SK-N-SH (cell line): ENCODE results near the gene SGTA.

ENCODE experiments used
- CHD2 ChIP-seq: fragments of 150-350 bp; IDR thresholded peaks from 2 replicates; pipeline ENCODE4 v1.6.1; 2018; ENCODE audit warnings: low read length; ENCODE audit not compliant: partially characterized antibody
- EP300 ChIP-seq, 2 experiments: IDR thresholded peaks; 2 replicates each; pipeline versions ENCODE4 v1.4.0 to v1.6.1; 2012; ENCODE audit warnings: borderline replicate concordance in 1 of 2, low read depth in 1 of 2, low read length in 1 of 2
- FOXJ3 ChIP-seq: sonication (generic); formaldehyde crosslinking; IDR thresholded peaks from 2 replicates; pipeline ENCODE4 v1.5.1; 2020; ENCODE audit warnings: mild to moderate bottlenecking, missing genetic modification reagents
- MEF2A ChIP-seq: IDR thresholded peaks from 2 replicates; pipeline ENCODE4 v1.4.0; 2012; ENCODE audit warnings: low read depth, borderline replicate concordance
- MXI1 ChIP-seq: IDR thresholded peaks from 2 replicates; pipeline ENCODE4 v1.6.1; 2012; ENCODE audit warnings: mild to moderate bottlenecking, low read depth, low read length, improper control_type of control experiment
- POLR2AphosphoS5 ChIP-seq: IDR thresholded peaks from 2 replicates; pipeline ENCODE4 v1.6.1; 2012; ENCODE audit warnings: low read depth, low read length
- RFX5 ChIP-seq: IDR thresholded peaks from 2 replicates; pipeline ENCODE4 v1.6.1; 2012; ENCODE audit warnings: mild to moderate bottlenecking, improper control_type of control experiment, low read length
- TF ChIP-seq, protein P1 (sequence below): IDR thresholded peaks from 2 replicates; pipeline ENCODE4 v1.4.0; 2012; ENCODE audit warnings: low read depth, borderline replicate concordance
- TF ChIP-seq, protein P2 (sequence below): fragments of 200-600 bp; sonication (generic); IDR thresholded peaks from 2 replicates; pipeline ENCODE4 v1.6.1; 2017; ENCODE audit warnings: antibody characterized with exemption, mild to moderate bottlenecking, moderate library complexity
- TF ChIP-seq, protein P3 (sequence below): IDR thresholded peaks from 2 replicates; pipeline ENCODE4 v1.4.0; 2012; ENCODE audit warnings: low read depth
- TF ChIP-seq, protein P4 (sequence below): IDR thresholded peaks from 2 replicates; pipeline ENCODE4; 2012
- TF ChIP-seq, protein P5 (sequence below): fragments of 150-350 bp; IDR thresholded peaks from 2 replicates; pipeline ENCODE4 v1.6.1; 2016; ENCODE audit warnings: mild to moderate bottlenecking, low read depth, low read length
- TF ChIP-seq, protein P6 (sequence below): IDR thresholded peaks from 2 replicates; pipeline ENCODE4 v1.6.1; 2012; ENCODE audit warnings: mild to moderate bottlenecking, low read depth, low read length, moderate library complexity

DNA sequence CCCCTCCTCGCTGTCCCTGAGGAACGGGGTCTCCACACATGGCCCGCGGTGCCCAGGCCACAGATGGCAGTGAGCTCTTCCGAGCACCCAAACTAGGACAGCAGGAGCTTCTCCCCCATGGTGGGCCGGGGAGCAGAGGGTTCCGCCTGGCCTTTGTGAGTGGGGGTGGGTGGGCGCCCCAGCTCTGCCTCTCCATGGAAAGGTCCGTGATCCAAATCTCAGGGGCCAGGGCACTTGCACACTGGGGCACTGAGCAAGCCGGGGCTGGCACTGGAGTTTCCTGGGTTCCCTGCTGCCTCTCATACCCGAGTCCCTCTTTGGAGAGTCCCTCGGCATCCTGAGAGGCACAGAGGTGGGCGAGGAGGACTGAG lies 59.7 kb downstream of the SGTA start:
- TF ChIP-seq, protein P1, sequence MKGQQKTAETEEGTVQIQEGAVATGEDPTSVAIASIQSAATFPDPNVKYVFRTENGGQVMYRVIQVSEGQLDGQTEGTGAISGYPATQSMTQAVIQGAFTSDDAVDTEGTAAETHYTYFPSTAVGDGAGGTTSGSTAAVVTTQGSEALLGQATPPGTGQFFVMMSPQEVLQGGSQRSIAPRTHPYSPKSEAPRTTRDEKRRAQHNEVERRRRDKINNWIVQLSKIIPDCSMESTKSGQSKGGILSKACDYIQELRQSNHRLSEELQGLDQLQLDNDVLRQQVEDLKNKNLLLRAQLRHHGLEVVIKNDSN: no peak
- TF ChIP-seq, protein P2, sequence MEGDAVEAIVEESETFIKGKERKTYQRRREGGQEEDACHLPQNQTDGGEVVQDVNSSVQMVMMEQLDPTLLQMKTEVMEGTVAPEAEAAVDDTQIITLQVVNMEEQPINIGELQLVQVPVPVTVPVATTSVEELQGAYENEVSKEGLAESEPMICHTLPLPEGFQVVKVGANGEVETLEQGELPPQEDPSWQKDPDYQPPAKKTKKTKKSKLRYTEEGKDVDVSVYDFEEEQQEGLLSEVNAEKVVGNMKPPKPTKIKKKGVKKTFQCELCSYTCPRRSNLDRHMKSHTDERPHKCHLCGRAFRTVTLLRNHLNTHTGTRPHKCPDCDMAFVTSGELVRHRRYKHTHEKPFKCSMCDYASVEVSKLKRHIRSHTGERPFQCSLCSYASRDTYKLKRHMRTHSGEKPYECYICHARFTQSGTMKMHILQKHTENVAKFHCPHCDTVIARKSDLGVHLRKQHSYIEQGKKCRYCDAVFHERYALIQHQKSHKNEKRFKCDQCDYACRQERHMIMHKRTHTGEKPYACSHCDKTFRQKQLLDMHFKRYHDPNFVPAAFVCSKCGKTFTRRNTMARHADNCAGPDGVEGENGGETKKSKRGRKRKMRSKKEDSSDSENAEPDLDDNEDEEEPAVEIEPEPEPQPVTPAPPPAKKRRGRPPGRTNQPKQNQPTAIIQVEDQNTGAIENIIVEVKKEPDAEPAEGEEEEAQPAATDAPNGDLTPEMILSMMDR: no peak
- no peak for TF ChIP-seq EP300 (IDR thresholded peaks at IDR 0.05; ENCODE audit: borderline replicate concordance in 1 of 2, low read depth in 1 of 2, low read length in 1 of 2)
- TF ChIP-seq CHD2: no peak
- TF ChIP-seq, protein P3, sequence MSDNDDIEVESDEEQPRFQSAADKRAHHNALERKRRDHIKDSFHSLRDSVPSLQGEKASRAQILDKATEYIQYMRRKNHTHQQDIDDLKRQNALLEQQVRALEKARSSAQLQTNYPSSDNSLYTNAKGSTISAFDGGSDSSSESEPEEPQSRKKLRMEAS: no peak
- no peak for TF ChIP-seq MEF2A
- TF ChIP-seq MXI1: no peak
- TF ChIP-seq, protein P4, sequence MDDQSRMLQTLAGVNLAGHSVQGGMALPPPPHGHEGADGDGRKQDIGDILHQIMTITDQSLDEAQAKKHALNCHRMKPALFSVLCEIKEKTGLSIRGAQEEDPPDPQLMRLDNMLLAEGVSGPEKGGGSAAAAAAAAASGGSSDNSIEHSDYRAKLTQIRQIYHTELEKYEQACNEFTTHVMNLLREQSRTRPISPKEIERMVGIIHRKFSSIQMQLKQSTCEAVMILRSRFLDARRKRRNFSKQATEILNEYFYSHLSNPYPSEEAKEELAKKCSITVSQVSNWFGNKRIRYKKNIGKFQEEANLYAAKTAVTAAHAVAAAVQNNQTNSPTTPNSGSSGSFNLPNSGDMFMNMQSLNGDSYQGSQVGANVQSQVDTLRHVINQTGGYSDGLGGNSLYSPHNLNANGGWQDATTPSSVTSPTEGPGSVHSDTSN: no peak
- TF ChIP-seq FOXJ3 (CRISPR knock-in tag): no peak
- no peak for TF ChIP-seq RFX5
- TF ChIP-seq, protein P5, sequence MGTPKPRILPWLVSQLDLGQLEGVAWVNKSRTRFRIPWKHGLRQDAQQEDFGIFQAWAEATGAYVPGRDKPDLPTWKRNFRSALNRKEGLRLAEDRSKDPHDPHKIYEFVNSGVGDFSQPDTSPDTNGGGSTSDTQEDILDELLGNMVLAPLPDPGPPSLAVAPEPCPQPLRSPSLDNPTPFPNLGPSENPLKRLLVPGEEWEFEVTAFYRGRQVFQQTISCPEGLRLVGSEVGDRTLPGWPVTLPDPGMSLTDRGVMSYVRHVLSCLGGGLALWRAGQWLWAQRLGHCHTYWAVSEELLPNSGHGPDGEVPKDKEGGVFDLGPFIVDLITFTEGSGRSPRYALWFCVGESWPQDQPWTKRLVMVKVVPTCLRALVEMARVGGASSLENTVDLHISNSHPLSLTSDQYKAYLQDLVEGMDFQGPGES: no peak
- TF ChIP-seq POLR2AphosphoS5: no peak
- TF ChIP-seq, protein P6, sequence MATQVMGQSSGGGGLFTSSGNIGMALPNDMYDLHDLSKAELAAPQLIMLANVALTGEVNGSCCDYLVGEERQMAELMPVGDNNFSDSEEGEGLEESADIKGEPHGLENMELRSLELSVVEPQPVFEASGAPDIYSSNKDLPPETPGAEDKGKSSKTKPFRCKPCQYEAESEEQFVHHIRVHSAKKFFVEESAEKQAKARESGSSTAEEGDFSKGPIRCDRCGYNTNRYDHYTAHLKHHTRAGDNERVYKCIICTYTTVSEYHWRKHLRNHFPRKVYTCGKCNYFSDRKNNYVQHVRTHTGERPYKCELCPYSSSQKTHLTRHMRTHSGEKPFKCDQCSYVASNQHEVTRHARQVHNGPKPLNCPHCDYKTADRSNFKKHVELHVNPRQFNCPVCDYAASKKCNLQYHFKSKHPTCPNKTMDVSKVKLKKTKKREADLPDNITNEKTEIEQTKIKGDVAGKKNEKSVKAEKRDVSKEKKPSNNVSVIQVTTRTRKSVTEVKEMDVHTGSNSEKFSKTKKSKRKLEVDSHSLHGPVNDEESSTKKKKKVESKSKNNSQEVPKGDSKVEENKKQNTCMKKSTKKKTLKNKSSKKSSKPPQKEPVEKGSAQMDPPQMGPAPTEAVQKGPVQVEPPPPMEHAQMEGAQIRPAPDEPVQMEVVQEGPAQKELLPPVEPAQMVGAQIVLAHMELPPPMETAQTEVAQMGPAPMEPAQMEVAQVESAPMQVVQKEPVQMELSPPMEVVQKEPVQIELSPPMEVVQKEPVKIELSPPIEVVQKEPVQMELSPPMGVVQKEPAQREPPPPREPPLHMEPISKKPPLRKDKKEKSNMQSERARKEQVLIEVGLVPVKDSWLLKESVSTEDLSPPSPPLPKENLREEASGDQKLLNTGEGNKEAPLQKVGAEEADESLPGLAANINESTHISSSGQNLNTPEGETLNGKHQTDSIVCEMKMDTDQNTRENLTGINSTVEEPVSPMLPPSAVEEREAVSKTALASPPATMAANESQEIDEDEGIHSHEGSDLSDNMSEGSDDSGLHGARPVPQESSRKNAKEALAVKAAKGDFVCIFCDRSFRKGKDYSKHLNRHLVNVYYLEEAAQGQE: no peak
